Smooth muscle cell (in vitro differentiated cells): ENCODE results near the gene MPZL1. TPM values are rescaled to one million over a fixed set of nuclear protein-coding genes. Genes with fewer than 3 reads are reported as not detected.

Experiments
- DNase-seq: peaks from one replicate; lab custom pipeline; 2025; ENCODE audit not compliant: unreplicated experiment; lab: John Stamatoyannopoulos, UW
- H2AFZ ChIP-seq: fragments of 200-600 bp; sonication (generic); 2 replicates; pipeline ENCODE4 v1.6.0; 2016; ENCODE audit warnings: antibody characterized with exemption, low read depth, mild to moderate bottlenecking
- H3F3A ChIP-seq: fragments of 200-600 bp; sonication (generic); 2 replicates; pipeline ENCODE4 v1.6.0; 2017; ENCODE audit warnings: antibody characterized with exemption, low read depth
- H3K27ac ChIP-seq: fragments of 200-600 bp; sonication (generic); 2 replicates; pipeline ENCODE4 v1.5.1; 2016; ENCODE audit warnings: low read depth, mild to moderate bottlenecking
- H3K27me3 ChIP-seq: fragments of 200-600 bp; sonication (generic); 2 replicates; pipeline ENCODE4 v1.6.1; 2016; ENCODE audit warnings: low read depth, mild to moderate bottlenecking
- H3K36me3 ChIP-seq: fragments of 200-600 bp; sonication (generic); 2 replicates; pipeline ENCODE4 v1.5.1; 2016; ENCODE audit warnings: low read depth
- H3K4me1 ChIP-seq: fragments of 200-600 bp; sonication (generic); 2 replicates; pipeline ENCODE4 v1.5.1; 2016; ENCODE audit warnings: low read depth
- H3K4me2 ChIP-seq: fragments of 200-600 bp; sonication (generic); 2 replicates; pipeline ENCODE4 v1.6.0; 2016; ENCODE audit warnings: mild to moderate bottlenecking
- H3K4me3 ChIP-seq: fragments of 200-600 bp; sonication (generic); 2 replicates; pipeline ENCODE4 v1.5.1; 2016; ENCODE audit warnings: mild to moderate bottlenecking
- H3K79me2 ChIP-seq: fragments of 200-600 bp; sonication (generic); 2 replicates; pipeline ENCODE4 v1.6.0; 2016; ENCODE audit warnings: low read depth, mild to moderate bottlenecking
- H3K9ac ChIP-seq: fragments of 200-600 bp; sonication (generic); 2 replicates; pipeline ENCODE4 v1.6.0; 2016; ENCODE audit warnings: low read depth
- H3K9me3 ChIP-seq: fragments of 200-600 bp; sonication (generic); replicated peaks from 2 replicates; pipeline ENCODE4 v1.5.1; 2016; ENCODE audit warnings: low read depth
- H4K20me1 ChIP-seq: fragments of 200-600 bp; sonication (generic); 2 replicates; pipeline ENCODE4 v1.6.0; 2016; ENCODE audit warnings: low read depth
- CTCF ChIP-seq: fragments of 200-600 bp; sonication (generic); IDR thresholded peaks from 2 replicates; pipeline ENCODE4 v1.5.1; 2017; ENCODE audit warnings: borderline replicate concordance, mild to moderate bottlenecking, antibody characterized with exemption; ENCODE audit not compliant: insufficient read depth, poor library complexity, severe bottlenecking
- WGBS: methylation state at CpG from one replicate; pipeline ENCODE4 v1.1.7; 2016; ENCODE audit warnings: low lambda C conversion rate; 5-methylcytosine and 5-hydroxymethylcytosine counted together
- polyA plus RNA-seq: library from polyadenylated mRNA; unstranded; fragments of >200 nt; fragmentation: Nextera tagmentation; extraction: Ambion mirVana; gene quantifications from 2 replicates; pipeline ENCODE4 v1.2.1, GENCODE V29; 2016
- total RNA-seq: library from RNA; depleted of rRNA; stranded (reverse); fragments of >200 nt; gene quantifications from 2 replicates; pipeline ENCODE4 v1.2.3, GENCODE V29; 2014

MPZL1 gene
- total and polyA plus RNA-seq, 2 experiments from 2014 or later, result 250 to 276 TPM

GRCh38 chr1:167756730-167757405, 35.1 kb downstream of the MPZL1 start:
- H3K9ac ChIP-seq, result no peak overlapping the region
- H2AFZ ChIP-seq, result no peak overlapping the region
- H3K4me1 ChIP-seq, result peaks cover 16% of the 10 kb centered on the region
- H3K27me3 ChIP-seq, result no peaks in the 10 kb centered on the region
- H4K20me1 ChIP-seq, result peaks cover 100% of the 10 kb centered on the region
- no peaks in the 10 kb centered on the region for H3K36me3 ChIP-seq
- peak overlapping the region; percentile 77 for H3K27ac ChIP-seq
- H3F3A ChIP-seq, result peaks cover 10% of the 10 kb centered on the region
- H3K9me3 ChIP-seq, result no peaks in the 10 kb centered on the region
- peaks cover 96% of the 10 kb centered on the region for H3K79me2 ChIP-seq
- WGBS, result 28% methylated on average over 7 of the region's 7 CpGs
- H3K4me2 ChIP-seq, result peak overlapping the region; percentile 57
- no peak overlapping the region for H3K4me3 ChIP-seq
- no peak for TF ChIP-seq CTCF
- DNase-seq, result no peak

- no peak for DNase-seq
- H3K4me3 ChIP-seq, result no peak overlapping the region
- peaks cover 10% of the 10 kb centered on the region for H3F3A ChIP-seq
- peak overlapping the region; percentile 7 for H3K9ac ChIP-seq
- 87% methylated on average over 4 of the region's 4 CpGs for WGBS
- H3K4me1 ChIP-seq, result peaks cover 19% of the 10 kb centered on the region
- no peaks in the 10 kb centered on the region for H3K27me3 ChIP-seq
- H2AFZ ChIP-seq, result no peak overlapping the region
- H3K27ac ChIP-seq, result peak overlapping the region; percentile 77
- H3K9me3 ChIP-seq, result no peaks in the 10 kb centered on the region
- peak overlapping the region; percentile 57 for H3K4me2 ChIP-seq
- no peak for TF ChIP-seq CTCF
- peaks cover 96% of the 10 kb centered on the region for H3K79me2 ChIP-seq
- peaks cover 100% of the 10 kb centered on the region for H4K20me1 ChIP-seq
- H3K36me3 ChIP-seq, result no peaks in the 10 kb centered on the region
These were observed 35.9 kb downstream of the MPZL1 start for GRCh38 chr1:167757433-167758309.

- Histone ChIP-seq H3K36me3 (no peaks in the 10 kb centered on the region), H3K4me1 (peaks cover 19% of the 10 kb centered on the region), H4K20me1 (peaks cover 100% of the 10 kb centered on the region), H3K4me3 (no peak overlapping the region), H3F3A (peaks cover 3% of the 10 kb centered on the region), H3K4me2 (peak overlapping the region; percentile 57), H3K9ac (no peak overlapping the region), H2AFZ (no peak overlapping the region), H3K27ac (no peak overlapping the region), H3K9me3 (no peaks in the 10 kb centered on the region), H3K79me2 (peaks cover 98% of the 10 kb centered on the region), H3K27me3 (no peaks in the 10 kb centered on the region)
- DNase-seq, result no peak
- no peak for TF ChIP-seq CTCF
- 39% methylated on average over 2 of the region's 2 CpGs for WGBS
These were observed 39.6 kb downstream of the MPZL1 start for GRCh38 chr1:167761400-167761799.
